PC-3 (cell line): ENCODE measurements around the gene TACC2.

Experiments
- EZH2 ChIP-seq: fragments of 300-600 bp; sonication (generic); IDR thresholded peaks from one replicate; pipeline ENCODE4 v1.6.1; 2017; ENCODE audit warnings: antibody characterized with exemption, mild to moderate bottlenecking, low read length; ENCODE audit not compliant: unreplicated experiment
- EZH2phosphoT487 ChIP-seq: fragments of 300-600 bp; sonication (generic); IDR thresholded peaks from 2 replicates; pipeline ENCODE4 v1.6.1; 2018; ENCODE audit warnings: mild to moderate bottlenecking, antibody characterized with exemption, low read length, borderline replicate concordance
- TF ChIP-seq, protein P1 (sequence below): fragments of 300-600 bp; sonication (generic); conservative IDR thresholded peaks from 2 replicates; pipeline ENCODE4 v1.5.1; 2017; ENCODE audit warnings: antibody characterized with exemption, low read depth, mild to moderate bottlenecking, low read length

- TF ChIP-seq, protein P1, sequence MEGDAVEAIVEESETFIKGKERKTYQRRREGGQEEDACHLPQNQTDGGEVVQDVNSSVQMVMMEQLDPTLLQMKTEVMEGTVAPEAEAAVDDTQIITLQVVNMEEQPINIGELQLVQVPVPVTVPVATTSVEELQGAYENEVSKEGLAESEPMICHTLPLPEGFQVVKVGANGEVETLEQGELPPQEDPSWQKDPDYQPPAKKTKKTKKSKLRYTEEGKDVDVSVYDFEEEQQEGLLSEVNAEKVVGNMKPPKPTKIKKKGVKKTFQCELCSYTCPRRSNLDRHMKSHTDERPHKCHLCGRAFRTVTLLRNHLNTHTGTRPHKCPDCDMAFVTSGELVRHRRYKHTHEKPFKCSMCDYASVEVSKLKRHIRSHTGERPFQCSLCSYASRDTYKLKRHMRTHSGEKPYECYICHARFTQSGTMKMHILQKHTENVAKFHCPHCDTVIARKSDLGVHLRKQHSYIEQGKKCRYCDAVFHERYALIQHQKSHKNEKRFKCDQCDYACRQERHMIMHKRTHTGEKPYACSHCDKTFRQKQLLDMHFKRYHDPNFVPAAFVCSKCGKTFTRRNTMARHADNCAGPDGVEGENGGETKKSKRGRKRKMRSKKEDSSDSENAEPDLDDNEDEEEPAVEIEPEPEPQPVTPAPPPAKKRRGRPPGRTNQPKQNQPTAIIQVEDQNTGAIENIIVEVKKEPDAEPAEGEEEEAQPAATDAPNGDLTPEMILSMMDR, result no peak
- no peak for TF ChIP-seq EZH2
- TF ChIP-seq EZH2phosphoT487, result no peak
Observed at GRCh38 chr10:122249991-122250750, 261.2 kb downstream of the TACC2 start.
